ENCODE results near the gene EHMT1.

GRCh38 chr9:137777761-137778160, 159.0 kb downstream of the EHMT1 start:
- TF ChIP-seq CTCF (IDR thresholded peaks at IDR 0.05) (no peak), POLR2AphosphoS5 (IDR thresholded peaks at IDR 0.05; ENCODE audit: low read depth, low read length) (no peak)
- TF ChIP-seq, protein P1, sequence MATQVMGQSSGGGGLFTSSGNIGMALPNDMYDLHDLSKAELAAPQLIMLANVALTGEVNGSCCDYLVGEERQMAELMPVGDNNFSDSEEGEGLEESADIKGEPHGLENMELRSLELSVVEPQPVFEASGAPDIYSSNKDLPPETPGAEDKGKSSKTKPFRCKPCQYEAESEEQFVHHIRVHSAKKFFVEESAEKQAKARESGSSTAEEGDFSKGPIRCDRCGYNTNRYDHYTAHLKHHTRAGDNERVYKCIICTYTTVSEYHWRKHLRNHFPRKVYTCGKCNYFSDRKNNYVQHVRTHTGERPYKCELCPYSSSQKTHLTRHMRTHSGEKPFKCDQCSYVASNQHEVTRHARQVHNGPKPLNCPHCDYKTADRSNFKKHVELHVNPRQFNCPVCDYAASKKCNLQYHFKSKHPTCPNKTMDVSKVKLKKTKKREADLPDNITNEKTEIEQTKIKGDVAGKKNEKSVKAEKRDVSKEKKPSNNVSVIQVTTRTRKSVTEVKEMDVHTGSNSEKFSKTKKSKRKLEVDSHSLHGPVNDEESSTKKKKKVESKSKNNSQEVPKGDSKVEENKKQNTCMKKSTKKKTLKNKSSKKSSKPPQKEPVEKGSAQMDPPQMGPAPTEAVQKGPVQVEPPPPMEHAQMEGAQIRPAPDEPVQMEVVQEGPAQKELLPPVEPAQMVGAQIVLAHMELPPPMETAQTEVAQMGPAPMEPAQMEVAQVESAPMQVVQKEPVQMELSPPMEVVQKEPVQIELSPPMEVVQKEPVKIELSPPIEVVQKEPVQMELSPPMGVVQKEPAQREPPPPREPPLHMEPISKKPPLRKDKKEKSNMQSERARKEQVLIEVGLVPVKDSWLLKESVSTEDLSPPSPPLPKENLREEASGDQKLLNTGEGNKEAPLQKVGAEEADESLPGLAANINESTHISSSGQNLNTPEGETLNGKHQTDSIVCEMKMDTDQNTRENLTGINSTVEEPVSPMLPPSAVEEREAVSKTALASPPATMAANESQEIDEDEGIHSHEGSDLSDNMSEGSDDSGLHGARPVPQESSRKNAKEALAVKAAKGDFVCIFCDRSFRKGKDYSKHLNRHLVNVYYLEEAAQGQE (IDR thresholded peaks at IDR 0.05; ENCODE audit: insufficient read depth in 1 of 2, low read depth in 2 of 2, low read length in 1 of 2), result no peak

All from Panc1 (cell line).